ENCODE data around the gene RBM47. TPM values are rescaled to one million over a fixed set of nuclear protein-coding genes. Genes with fewer than 3 reads are reported as not detected.
"Not testable (repeated sequence)": the region's sequence is repeated elsewhere in the genome, so short reads cannot be mapped to it uniquely, and the experiment has no call there.

The RBM47 gene
- total RNA-seq, 5 donors from 2014 or later (not counting 1 experiment from before 2014, with no cell fraction given): 0.19 to 1.3 (median 0.79) TPM

DNA sequence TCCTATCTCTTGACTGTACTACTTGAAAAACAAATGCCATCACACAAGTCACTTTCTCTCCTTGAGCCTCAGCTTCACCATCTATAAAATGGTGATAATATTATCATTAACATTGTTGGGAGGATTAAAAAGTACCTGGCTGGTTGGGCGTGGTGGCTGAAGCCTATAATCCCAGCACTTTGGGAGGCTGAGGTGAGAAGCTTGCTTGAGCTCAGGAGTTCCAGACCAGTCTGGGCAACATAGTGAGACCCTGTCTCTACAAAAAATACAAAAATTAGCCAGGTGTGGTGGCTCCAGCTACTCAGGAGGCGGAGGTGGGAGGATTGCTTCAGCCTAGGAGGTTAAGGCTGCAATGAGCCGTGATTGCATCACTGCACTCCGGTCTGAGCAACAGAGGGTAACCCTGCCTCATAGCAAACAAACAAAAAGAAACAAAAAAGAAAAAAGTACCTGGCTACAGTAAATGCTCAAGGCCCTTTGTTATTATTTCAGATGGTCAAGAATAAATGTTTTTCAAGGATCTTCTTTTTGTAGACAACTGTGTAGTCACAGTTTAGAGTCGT lies 174.2 kb downstream of the RBM47 start:
- WGBS (ENCODE audit: insufficient coverage): no CpG with 5 or more reads among the region's 5 CpGs
- H3K9me3 ChIP-seq: no peaks in the 10 kb centered on the region
- H3K4me1 Mint-ChIP-seq: peaks cover 10 to 14% (median 13%) of the 10 kb centered on the region in 3 donors
- no peak overlapping the region for H3K27ac ChIP-seq (ENCODE audit: low read length)
- no peak overlapping the region for H3K27ac Mint-ChIP-seq
- no peak for DNase-seq
- POLR2A ChIA-PET: no interaction called here
- no peak overlapping the region for H3K4me3 Mint-ChIP-seq
- CTCF ChIA-PET: interaction anchor here in 1 of 2 donors (1.0 kb wide), 1 partner anchor 16 kb away, joined by 3 read pairs; no protein-coding TSS in a partner anchor
- H3K27me3 ChIP-seq (replicated peaks in 1 of 2; ENCODE audit: control insufficient read depth in 2 of 2, extremely low read depth in 1 of 2, insufficient read depth in 2 of 2, low read length in 1 of 2): no peaks in the 10 kb centered on the region
- H3K4me3 ChIP-seq (ENCODE audit: control insufficient read depth in 1 of 2, extremely low read depth in 1 of 2, low read length in 1 of 2): no peak overlapping the region
- no peaks in the 10 kb centered on the region for H3K27me3 Mint-ChIP-seq
- no peaks in the 10 kb centered on the region for H3K9me3 Mint-ChIP-seq
- no peaks in the 10 kb centered on the region for H3K36me3 Mint-ChIP-seq
- no peaks in the 10 kb centered on the region for H3K36me3 ChIP-seq (ENCODE audit: control insufficient read depth in 2 of 2, extremely low read depth in 1 of 2, insufficient read depth in 1 of 2, low read length in 1 of 2)
- no peak for ATAC-seq (replicated peaks in 1 of 4)
- no peaks in the 10 kb centered on the region for H3K4me1 ChIP-seq (ENCODE audit: control insufficient read depth in 1 of 2, extremely low read depth in 1 of 2, insufficient read depth in 2 of 2, low read length in 2 of 2)

DNA sequence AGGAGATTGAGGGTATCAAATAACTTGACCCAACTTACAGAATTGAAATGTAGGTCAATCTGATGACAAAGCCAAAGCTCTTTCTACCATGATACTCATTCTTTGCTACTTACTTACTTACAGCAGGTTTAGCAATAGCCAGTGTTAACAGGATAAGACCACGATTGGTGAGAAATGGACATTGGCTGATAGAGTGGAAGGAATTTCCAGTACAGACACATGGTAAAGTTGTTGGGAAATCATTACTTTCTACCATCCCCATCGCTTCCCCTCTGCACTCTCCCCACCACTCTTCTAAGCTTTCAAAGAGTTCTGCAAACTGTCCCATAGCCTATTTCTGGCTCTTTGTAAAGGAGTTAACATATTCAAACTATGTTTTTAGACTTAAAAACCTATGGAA lies 174.8 kb downstream of the RBM47 start:
- ChIA-PET CTCF (interaction anchor here (0.6 to 1.0 kb wide), 3 partner anchors 16 to 389 kb away, joined by 3 to 5 read pairs (median 4); no protein-coding TSS in a partner anchor), POLR2A (no interaction called here)
- Mint-ChIP-seq H3K4me1 (peaks cover 10 to 15% (median 14%) of the 10 kb centered on the region in 3 donors), H3K27me3 (no peaks in the 10 kb centered on the region), H3K9me3 (no peaks in the 10 kb centered on the region), H3K27ac (no peak overlapping the region), H3K4me3 (no peak overlapping the region), H3K36me3 (no peaks in the 10 kb centered on the region)
- Histone ChIP-seq H3K4me1 (ENCODE audit: control insufficient read depth in 1 of 2, extremely low read depth in 1 of 2, insufficient read depth in 2 of 2, low read length in 2 of 2) (no peaks in the 10 kb centered on the region), H3K27me3 (replicated peaks in 1 of 2; ENCODE audit: control insufficient read depth in 2 of 2, extremely low read depth in 1 of 2, insufficient read depth in 2 of 2, low read length in 1 of 2) (no peaks in the 10 kb centered on the region), H3K27ac (ENCODE audit: low read length) (no peak overlapping the region), H3K4me3 (ENCODE audit: control insufficient read depth in 1 of 2, extremely low read depth in 1 of 2, low read length in 1 of 2) (no peak overlapping the region), H3K9me3 (no peaks in the 10 kb centered on the region), H3K36me3 (ENCODE audit: control insufficient read depth in 2 of 2, extremely low read depth in 1 of 2, insufficient read depth in 1 of 2, low read length in 1 of 2) (no peaks in the 10 kb centered on the region)
- no peak for DNase-seq
- no CpG with 5 or more reads among the region's 2 CpGs for WGBS (ENCODE audit: insufficient coverage)
- no peak for ATAC-seq (replicated peaks in 1 of 4)

DNA sequence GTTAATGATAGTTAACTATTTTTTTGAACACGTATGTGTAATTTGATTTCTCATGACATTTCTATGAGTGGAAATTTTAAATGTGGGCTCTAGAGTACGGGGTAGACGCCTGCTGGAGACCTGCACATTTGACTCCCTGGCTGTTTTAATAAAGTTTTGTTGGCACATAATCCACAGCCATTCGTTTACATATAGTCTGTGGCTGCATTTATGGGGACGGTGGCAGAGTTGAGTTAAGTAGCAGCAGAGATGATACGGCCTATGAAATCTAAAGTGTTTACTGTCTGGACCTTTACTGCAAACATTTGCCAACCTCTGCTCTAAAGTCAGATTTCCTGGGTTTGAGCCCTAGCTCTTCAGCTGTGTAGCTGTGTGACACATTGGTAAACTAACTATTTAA lies 175.8 kb downstream of the RBM47 start:
- 92% methylated on average over 4 of the region's 6 CpGs for WGBS (ENCODE audit: insufficient coverage)
- Mint-ChIP-seq H3K4me1 (peaks cover 10 to 19% (median 17%) of the 10 kb centered on the region in 3 donors), H3K9me3 (no peaks in the 10 kb centered on the region), H3K27me3 (no peaks in the 10 kb centered on the region), H3K27ac (no peak overlapping the region), H3K36me3 (no peaks in the 10 kb centered on the region), H3K4me3 (no peak overlapping the region)
- ChIA-PET POLR2A (no interaction called here), CTCF (no interaction called here)
- no peaks in the 10 kb centered on the region for H3K36me3 ChIP-seq (ENCODE audit: control insufficient read depth in 2 of 2, extremely low read depth in 1 of 2, insufficient read depth in 1 of 2, low read length in 1 of 2)
- ATAC-seq (replicated peaks in 1 of 4) (no peak), DNase-seq (no peak)
- no peaks in the 10 kb centered on the region for H3K4me1 ChIP-seq (ENCODE audit: control insufficient read depth in 1 of 2, extremely low read depth in 1 of 2, insufficient read depth in 2 of 2, low read length in 2 of 2)
- no peaks in the 10 kb centered on the region for H3K9me3 ChIP-seq
- H3K27me3 ChIP-seq (replicated peaks in 1 of 2; ENCODE audit: control insufficient read depth in 2 of 2, extremely low read depth in 1 of 2, insufficient read depth in 2 of 2, low read length in 1 of 2): no peaks in the 10 kb centered on the region
- H3K27ac ChIP-seq (ENCODE audit: low read length): no peak overlapping the region
- no peak overlapping the region for H3K4me3 ChIP-seq (ENCODE audit: control insufficient read depth in 1 of 2, extremely low read depth in 1 of 2, low read length in 1 of 2)

DNA sequence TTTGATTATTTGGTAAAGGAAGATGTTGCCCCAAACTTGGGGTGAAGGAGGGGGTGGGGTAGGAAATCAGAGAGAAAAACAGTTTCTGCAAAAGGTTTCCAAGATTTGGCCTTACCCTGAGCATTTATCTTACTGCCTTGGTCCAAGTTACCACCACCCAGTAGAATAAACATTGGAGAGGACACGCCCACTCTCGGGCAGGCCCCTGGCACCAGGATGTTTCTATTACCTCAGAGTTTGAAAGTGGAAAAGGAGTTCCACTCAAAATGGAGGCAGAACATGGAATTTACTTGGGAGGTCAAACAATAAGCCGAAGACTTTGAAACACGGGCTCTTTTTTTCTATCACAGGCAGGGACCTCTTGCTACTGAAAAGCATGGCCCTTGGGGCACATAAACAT lies 180.8 kb downstream of the RBM47 start:
- Histone ChIP-seq H3K27me3 (replicated peaks in 1 of 2; ENCODE audit: control insufficient read depth in 2 of 2, extremely low read depth in 1 of 2, insufficient read depth in 2 of 2, low read length in 1 of 2) (no peaks in the 10 kb centered on the region), H3K4me3 (ENCODE audit: control insufficient read depth in 1 of 2, extremely low read depth in 1 of 2, low read length in 1 of 2) (no peak overlapping the region), H3K27ac (ENCODE audit: low read length) (no peak overlapping the region), H3K36me3 (ENCODE audit: control insufficient read depth in 2 of 2, extremely low read depth in 1 of 2, insufficient read depth in 1 of 2, low read length in 1 of 2) (no peaks in the 10 kb centered on the region), H3K9me3 (no peaks in the 10 kb centered on the region), H3K4me1 (ENCODE audit: control insufficient read depth in 1 of 2, extremely low read depth in 1 of 2, insufficient read depth in 2 of 2, low read length in 2 of 2) (no peaks in the 10 kb centered on the region)
- no peak overlapping the region for H3K27ac Mint-ChIP-seq
- no peaks in the 10 kb centered on the region for H3K9me3 Mint-ChIP-seq
- ChIA-PET CTCF (no interaction called here), POLR2A (interaction anchor here in 1 of 2 donors (0.6 kb wide), 1 partner anchor 9 kb away, joined by 3 read pairs; no protein-coding TSS in a partner anchor)
- no peaks in the 10 kb centered on the region for H3K36me3 Mint-ChIP-seq
- ATAC-seq (replicated peaks in 1 of 4) (no peak), DNase-seq (no peak)
- H3K4me3 Mint-ChIP-seq: no peak overlapping the region
- peaks cover 10 to 21% (median 19%) of the 10 kb centered on the region in 3 donors for H3K4me1 Mint-ChIP-seq
- WGBS (ENCODE audit: insufficient coverage): no CpG with 5 or more reads among the region's 4 CpGs
- no peaks in the 10 kb centered on the region for H3K27me3 Mint-ChIP-seq

DNA sequence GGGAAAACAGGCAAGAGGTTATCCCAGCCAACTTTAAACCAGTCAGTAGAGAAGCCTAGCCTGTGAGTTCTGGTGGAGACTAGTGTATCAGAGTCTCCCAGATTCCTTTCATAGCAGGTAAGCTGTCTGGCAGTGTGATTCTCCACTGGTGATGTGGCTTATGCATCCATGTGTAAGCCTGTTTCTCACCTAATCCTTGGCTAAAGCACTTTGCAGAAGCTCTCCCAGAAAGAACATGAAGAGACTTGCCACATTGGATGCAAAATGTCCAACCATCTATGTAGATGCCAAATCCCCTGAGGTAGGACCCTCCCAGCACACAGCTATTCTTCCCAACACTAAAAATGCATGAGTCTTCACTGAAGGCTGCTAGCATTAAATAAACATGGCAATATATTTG lies 182.8 kb downstream of the RBM47 start:
- ATAC-seq (replicated peaks in 1 of 4) (no peak), DNase-seq (no peak)
- H3K9me3 Mint-ChIP-seq: no peaks in the 10 kb centered on the region
- POLR2A ChIA-PET: no interaction called here
- H3K27ac Mint-ChIP-seq: no peak overlapping the region
- H3K4me3 Mint-ChIP-seq: no peak overlapping the region
- CTCF ChIA-PET: interaction anchor here in 1 of 2 donors (1.1 kb wide), 1 partner anchor 11 kb away, joined by 3 read pairs; no protein-coding TSS in a partner anchor
- no peaks in the 10 kb centered on the region for H3K36me3 Mint-ChIP-seq
- Histone ChIP-seq H3K27me3 (replicated peaks in 1 of 2; ENCODE audit: control insufficient read depth in 2 of 2, extremely low read depth in 1 of 2, insufficient read depth in 2 of 2, low read length in 1 of 2) (no peaks in the 10 kb centered on the region), H3K4me1 (ENCODE audit: control insufficient read depth in 1 of 2, extremely low read depth in 1 of 2, insufficient read depth in 2 of 2, low read length in 2 of 2) (peaks cover 0 to under 1% of the 10 kb centered on the region in 2 experiments), H3K4me3 (ENCODE audit: control insufficient read depth in 1 of 2, extremely low read depth in 1 of 2, low read length in 1 of 2) (no peak overlapping the region), H3K27ac (ENCODE audit: low read length) (no peak overlapping the region), H3K36me3 (ENCODE audit: control insufficient read depth in 2 of 2, extremely low read depth in 1 of 2, insufficient read depth in 1 of 2, low read length in 1 of 2) (no peaks in the 10 kb centered on the region), H3K9me3 (no peaks in the 10 kb centered on the region)
- H3K4me1 Mint-ChIP-seq: peaks cover 3 to 17% (median 13%) of the 10 kb centered on the region in 3 donors
- no peaks in the 10 kb centered on the region for H3K27me3 Mint-ChIP-seq

DNA sequence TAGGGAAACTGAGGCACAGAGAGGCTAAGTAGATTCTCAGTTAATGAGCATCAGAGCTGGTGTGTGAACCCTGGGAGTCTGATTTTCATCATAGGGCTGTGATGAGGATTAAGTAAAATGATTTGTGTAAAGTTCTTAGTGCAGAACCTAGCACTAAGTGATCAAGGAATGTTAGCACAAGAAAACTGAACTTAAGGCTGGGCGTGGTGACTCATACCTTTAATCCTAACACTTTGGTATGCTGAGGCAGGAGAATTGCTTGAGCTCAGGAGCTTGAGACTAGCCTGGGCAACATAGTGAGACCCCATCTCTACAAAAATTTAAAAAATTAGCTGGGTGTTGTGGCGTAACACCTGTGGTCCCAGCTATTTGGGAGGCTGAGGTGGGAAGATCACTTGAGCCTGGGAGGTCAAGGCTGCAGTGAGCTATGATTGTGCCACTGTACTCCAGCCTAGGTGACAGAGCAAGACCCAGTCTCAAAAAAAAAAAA lies 183.4 kb downstream of the RBM47 start:
- no CpG with 5 or more reads among the region's 2 CpGs for WGBS (ENCODE audit: insufficient coverage)
- POLR2A ChIA-PET: not testable (repeated sequence)

More for the DNA sequence above, 183.4 kb downstream of the RBM47 start:
- not testable (repeated sequence) for H3K9me3 ChIP-seq; ATAC-seq (replicated peaks in 1 of 4); H3K27ac Mint-ChIP-seq; H3K4me1 ChIP-seq (ENCODE audit: control insufficient read depth in 1 of 2, extremely low read depth in 1 of 2, insufficient read depth in 2 of 2, low read length in 2 of 2); H3K4me3 Mint-ChIP-seq; H3K36me3 Mint-ChIP-seq; H3K36me3 ChIP-seq (ENCODE audit: control insufficient read depth in 2 of 2, extremely low read depth in 1 of 2, insufficient read depth in 1 of 2, low read length in 1 of 2); H3K9me3 Mint-ChIP-seq; H3K27me3 ChIP-seq (replicated peaks in 1 of 2; ENCODE audit: control insufficient read depth in 2 of 2, extremely low read depth in 1 of 2, insufficient read depth in 2 of 2, low read length in 1 of 2); H3K27ac ChIP-seq (ENCODE audit: low read length); H3K27me3 Mint-ChIP-seq; DNase-seq; H3K4me3 ChIP-seq (ENCODE audit: control insufficient read depth in 1 of 2, extremely low read depth in 1 of 2, low read length in 1 of 2)
- peaks cover 0 to 17% (median 13%) of the 10 kb centered on the region in 3 donors for H3K4me1 Mint-ChIP-seq
- CTCF ChIA-PET: interaction anchor here in 1 of 2 donors (1.1 kb wide), 1 partner anchor 10 kb away, joined by 3 read pairs; no protein-coding TSS in a partner anchor
